GM18868 (cell line): ENCODE results near the gene OR1I1.
"Not testable (repeated sequence)": the region's sequence is repeated elsewhere in the genome, so short reads cannot be mapped to it uniquely, and the experiment has no call there.

Source experiments
- ATAC-seq: cut with Tn5 transposase; IDR thresholded peaks from one replicate; pipeline ENCODE4 v1.9.1; 2021; ENCODE audit warnings: mild to moderate bottlenecking, moderate library complexity; ENCODE audit not compliant: unreplicated experiment

The OR1I1 gene

DNA sequence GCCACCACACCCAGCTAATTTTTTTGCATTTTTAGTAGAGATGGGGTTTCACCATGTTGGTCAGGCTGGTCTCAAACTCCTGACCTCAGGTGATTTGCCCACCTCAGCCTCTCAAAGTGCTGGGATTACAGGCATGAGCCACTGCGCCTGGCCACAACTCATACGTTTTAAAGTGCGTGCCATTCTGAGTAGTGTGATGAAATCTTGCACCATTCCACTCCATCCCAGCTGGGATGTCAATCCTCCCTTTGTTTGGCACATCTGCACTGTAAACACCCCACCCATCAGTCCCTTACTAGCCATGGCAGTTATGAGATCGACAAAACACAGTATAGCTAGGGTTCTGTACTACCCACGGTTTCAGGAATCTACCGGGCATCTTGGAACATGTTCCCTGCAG lies 16.0 kb downstream of the OR1I1 start:
- ATAC-seq = not testable (repeated sequence)

DNA sequence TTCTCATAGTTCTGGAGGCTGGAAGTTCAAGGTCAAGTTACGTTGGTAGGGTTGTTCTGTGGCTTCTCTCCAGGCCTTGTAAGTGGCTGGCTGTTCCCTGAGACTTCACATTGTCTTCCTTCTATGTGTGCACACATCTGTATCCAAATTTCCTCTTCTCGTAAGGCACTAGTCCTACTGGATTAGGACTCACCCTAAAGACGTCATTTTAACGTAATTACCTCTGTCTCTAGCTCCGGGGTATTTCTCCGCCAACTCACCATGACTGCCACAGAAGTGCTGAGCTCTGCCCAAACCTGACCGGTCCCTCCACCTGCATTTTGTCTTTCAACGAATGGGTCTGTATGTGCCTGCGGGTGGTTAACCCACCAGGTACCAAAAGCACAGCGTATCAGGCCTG lies 16.4 kb downstream of the OR1I1 start:
- ATAC-seq = no peak

DNA sequence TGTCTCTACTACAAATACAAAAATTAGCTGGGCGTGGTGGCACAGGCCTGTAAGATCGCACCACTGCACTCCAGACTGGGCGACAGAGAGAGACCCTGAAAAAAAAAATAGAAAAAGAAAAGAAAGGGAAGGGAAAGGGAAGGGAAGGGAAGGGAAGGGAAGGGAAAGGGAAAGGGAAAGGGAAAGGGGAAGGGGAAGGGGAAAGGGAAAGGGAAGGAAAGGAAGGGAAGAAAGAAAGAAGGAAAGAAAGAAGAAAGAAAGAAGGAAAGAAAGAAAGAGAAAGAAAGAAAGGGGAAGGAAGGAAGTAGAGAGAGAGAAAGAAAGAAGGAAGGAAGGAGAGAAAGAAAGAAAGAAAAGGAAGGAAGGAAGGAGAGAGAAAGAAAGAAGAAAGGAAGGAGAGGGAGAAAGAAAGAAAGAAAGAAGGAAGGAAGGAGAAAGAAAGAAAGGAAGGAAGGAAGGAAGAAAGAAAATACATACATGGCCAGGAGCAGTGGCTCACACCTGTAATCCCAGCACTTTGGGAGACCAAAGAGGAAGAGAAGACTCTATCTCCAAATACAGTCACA lies 17.1 kb downstream of the OR1I1 start:
- ATAC-seq = no peak

DNA sequence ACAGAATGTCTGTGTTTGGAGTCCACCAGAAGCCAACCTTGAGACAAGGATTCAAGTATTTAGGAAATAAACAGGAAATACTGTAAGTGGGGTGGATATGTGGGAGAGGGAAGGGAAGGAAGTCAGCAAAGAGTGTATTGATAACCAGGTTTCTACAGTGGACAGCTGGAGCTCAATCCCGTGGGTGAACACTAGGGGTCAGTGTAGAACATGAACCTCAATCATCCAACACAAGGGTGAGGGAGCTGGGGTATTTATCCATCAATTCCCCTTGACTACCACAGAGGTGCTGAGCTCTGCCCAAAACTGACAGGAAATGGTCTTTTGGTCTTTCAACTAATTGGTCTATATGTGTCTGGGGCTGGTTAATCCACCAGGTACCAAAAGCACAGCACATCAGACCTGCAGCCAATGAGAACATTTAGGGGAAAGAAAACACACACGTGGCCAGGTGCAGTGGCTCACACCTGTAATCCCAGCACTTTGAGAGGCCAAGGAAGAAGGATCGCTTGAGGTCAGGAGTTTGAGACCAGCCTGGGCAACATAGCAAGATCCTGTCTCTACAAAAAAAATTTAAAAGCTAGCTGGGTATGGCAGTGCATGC lies 19.6 kb downstream of the OR1I1 start:
- ATAC-seq = no peak

DNA sequence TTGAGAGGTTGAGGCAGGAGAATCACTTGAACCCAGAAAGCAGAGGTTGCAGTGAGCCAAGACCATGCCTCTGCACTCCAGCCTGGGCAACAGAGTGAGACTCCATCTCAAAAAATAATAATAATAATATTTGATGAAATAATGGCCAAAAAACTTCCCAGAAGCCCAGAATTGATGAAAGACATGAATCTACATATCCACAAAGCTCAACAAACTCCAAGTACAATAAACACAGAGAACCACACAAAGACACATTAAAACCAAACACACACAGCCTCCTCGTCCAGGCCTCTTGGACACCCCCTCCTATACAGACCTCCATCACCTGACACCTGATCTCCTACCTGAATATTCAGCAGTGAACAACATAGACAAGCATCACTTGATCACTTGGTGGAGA lies 22.0 kb downstream of the OR1I1 start:
- ATAC-seq = no peak

DNA sequence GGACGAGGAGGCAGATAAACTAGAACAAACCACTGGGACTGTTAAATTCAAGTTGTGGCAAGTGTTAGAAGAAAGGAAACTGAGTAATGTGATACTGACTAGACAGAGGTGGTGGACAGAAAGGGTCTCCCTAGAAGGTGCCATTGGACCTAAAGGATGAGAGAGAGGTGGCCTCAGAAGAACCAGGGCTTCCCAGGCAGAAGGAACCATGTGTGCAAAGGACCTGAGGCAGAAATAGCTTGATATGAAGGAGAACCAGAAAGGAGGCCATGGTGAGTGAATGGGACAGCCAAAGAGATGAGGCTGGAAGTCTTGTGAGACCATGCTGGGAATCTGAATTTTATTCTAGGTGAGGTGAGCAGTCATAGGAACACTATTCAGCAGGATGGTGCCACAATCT lies 22.4 kb downstream of the OR1I1 start:
- ATAC-seq = no peak

DNA sequence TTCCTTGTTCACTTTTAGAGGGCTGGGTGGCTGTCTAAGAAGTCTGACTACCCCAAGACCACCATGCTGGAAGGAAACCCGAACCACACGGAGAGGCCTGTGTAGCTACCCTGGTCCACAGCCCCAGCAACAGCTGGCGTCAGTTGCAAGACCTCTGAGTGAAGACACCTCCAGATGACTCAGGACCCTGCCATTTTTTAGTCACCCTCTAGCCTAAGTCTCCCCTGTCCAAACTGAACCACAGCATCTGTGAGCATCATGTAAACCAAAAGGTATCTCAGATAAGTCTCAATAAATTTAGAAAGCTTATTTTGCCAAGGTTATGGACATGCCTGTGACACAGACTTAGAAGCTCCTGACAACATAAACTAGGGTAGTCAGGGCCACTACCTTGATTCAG lies 23.0 kb downstream of the OR1I1 start:
- ATAC-seq = no peak

DNA sequence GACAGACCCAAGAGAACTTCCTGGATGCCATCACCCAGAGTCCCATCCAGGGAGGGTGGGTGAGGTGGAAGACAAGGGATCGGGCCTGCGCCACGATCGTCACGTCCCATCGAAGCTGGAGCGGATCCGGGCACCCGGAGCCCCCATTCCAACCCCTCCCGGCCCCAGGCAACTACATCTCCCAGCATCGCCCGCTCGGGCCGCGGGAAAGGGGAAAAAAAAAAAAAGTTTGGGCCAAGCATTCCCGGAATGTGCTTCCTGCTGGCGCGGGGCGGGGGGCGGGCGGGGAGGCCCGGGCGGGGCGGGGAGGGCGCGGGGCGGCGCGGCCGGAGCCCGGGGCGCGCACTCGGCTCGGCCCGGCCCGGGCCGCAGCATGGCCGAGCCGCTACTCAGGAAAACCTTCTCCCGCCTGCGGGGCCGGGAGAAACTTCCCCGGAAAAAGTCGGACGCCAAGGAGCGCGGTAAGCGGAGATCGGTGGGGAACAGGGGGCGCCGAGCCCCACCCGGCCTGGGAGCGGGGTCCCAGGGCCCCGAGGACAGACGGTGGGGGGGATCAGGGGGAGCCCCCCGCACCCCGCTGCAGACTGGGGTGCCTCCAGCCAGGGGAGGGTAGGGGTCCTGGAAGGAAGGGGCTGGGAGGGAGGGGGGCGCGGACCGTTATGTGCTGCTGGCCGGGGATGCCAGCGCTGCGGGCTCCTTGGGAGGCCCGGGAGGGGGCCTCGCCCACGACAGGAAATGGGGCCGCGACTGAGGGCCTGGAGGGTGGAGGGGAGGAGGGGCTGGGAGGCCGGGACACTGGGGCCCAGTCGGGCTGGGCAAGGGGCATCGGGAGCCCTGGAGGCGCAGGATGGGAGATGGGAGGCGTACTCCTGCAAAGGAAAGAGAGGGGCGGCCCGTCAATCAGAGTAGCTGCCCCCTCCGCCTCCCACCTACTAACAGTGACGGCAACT lies 25.3 kb downstream of the OR1I1 start, which contains the start of gene SYDE1:
Gene SYDE1, plus strand, starts transcription at position 341 of the 950 bp plus-strand sequence. Its CDS starts 33 bp downstream, at position 374.
- no peak for ATAC-seq

DNA sequence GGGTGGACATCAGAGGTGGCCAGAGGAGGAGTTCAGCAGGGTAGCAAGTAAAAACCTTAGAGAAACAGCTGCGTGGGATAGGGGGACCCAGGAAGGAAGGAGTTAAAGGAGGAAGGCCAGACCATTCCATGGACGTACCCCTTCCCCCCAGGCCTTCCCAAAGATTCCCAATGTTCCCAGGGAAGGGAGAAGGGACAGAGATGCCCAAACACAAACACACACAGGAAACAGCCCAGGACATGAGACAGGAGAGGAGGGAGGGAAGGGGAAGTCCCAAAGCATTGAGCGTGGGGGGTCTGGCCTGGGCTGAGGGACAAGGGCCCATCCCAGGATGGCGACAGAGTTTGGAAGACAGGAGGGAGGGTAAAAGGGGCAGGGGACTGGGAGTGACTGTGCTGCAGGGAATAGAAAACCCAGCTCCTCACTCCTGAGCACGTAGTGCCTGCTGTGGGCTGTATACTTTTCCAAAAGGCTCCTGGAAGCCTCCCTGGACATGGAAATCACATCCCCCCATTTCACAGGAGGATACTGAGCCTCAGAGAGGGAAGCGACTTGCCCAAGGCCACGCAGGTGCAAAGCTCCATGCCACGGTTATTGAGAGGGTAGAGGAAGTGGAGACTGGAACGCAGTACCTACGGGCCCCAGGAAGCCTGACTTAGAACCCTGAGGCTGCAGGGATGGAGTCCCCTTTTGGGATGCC lies 26.3 kb downstream of the OR1I1 start:
- ATAC-seq = no peak

DNA sequence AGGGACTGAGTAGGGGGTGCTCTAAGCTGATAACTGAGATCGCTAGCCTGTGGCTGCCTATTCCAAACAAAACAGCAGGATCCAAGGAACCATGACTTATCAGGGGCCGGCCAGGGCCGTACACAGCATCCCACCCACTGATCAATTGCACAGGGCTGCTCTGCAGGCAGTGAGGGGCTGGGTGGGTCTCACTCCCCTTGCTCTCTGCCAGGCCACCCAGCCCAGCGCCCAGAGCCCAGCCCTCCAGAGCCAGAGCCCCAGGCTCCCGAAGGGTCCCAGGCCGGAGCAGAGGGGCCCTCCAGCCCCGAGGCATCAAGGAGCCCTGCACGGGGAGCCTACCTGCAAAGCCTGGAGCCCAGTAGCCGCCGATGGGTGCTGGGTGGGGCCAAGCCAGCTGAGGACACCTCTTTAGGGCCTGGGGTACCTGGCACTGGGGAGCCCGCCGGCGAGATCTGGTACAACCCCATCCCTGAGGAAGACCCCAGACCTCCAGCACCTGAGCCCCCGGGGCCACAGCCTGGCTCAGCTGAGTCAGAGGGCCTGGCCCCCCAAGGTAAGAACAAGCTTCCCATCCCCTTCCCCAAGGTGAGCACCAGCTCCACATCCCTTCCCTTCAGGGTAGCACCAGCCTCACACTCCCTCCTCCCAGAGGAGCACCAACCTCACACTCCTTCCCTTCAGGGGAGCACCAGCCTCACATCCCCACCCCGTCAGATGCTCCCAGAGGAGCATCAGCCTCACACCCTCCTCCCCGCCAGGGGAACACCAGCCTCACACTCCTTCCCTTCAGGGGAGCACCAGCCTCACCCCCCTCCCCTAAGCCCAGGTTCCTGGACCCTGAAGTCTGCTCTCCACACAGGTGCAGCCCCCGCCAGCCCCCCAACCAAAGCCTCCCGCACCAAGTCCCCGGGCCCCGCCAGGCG lies 27.1 kb downstream of the OR1I1 start:
- no peak for ATAC-seq

DNA sequence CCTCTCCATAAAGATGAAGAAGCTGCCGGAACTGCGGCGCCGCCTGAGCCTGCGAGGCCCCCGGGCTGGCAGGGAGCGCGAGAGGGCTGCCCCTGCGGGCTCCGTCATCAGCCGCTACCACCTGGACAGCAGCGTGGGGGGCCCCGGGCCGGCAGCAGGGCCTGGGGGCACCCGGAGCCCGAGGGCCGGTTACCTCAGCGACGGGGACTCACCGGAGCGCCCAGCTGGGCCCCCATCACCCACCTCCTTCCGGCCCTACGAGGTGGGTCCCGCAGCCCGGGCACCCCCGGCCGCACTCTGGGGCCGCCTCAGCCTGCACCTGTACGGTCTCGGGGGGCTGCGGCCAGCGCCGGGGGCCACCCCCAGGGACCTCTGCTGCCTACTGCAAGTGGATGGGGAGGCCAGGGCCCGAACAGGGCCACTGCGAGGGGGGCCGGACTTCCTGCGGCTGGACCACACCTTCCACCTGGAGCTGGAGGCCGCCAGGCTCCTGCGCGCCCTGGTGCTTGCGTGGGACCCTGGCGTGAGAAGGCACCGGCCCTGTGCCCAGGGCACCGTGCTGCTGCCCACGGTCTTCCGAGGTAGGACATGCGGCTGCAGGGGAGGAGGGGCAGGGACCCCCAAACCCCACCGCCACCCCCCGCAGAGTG lies 27.9 kb downstream of the OR1I1 start:
- no peak for ATAC-seq

DNA sequence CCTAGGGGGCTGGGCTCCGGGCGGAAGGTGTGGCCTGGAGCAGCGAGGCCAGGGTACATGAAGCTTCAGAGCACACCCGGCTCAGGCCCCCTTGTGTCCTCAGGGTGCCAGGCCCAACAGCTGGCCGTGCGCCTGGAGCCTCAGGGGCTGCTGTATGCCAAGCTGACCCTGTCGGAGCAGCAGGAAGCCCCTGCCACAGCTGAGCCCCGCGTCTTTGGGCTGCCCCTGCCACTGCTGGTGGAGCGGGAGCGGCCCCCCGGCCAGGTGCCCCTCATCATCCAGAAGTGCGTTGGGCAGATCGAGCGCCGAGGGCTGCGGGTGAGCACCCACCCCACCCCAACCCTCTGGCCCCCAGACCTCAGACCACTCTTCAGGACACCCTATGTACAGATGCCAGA lies 28.4 kb downstream of the OR1I1 start:
- no peak for ATAC-seq

DNA sequence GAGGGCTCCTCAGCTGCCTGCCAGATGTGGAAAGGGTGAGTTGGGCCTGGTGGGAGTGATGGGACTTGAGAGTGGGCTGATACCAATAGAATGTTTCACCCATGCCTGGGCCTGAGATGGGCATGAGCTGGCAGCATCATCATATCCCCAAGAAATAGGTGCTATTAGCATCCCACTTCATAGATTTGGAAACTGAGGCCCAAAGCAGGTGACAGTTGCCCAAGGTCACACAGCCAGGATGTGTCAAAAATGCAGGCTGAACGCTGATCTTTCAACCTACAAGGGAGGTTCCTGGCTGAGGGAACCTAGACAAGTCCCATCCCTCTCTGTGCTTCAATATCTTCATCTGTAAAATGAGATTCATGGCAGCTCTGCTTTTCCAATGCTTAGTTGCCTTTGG lies 29.7 kb downstream of the OR1I1 start:
- ATAC-seq = no peak

DNA sequence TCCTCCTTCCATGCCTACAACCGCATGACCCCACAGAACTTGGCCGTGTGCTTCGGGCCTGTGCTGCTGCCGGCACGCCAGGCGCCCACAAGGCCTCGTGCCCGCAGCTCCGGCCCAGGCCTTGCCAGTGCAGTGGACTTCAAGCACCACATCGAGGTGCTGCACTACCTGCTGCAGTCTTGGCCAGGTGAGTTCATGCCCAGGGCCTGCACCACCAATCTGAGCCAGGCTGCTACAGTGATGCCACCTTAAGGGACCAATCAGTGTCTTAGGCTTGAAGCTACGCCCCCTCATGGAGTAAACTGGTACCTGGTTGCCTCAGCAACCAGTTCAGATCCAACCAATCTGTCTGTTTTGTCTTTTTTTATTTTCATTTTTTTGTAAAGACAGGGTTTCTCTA lies 30.4 kb downstream of the OR1I1 start:
- no peak for ATAC-seq

DNA sequence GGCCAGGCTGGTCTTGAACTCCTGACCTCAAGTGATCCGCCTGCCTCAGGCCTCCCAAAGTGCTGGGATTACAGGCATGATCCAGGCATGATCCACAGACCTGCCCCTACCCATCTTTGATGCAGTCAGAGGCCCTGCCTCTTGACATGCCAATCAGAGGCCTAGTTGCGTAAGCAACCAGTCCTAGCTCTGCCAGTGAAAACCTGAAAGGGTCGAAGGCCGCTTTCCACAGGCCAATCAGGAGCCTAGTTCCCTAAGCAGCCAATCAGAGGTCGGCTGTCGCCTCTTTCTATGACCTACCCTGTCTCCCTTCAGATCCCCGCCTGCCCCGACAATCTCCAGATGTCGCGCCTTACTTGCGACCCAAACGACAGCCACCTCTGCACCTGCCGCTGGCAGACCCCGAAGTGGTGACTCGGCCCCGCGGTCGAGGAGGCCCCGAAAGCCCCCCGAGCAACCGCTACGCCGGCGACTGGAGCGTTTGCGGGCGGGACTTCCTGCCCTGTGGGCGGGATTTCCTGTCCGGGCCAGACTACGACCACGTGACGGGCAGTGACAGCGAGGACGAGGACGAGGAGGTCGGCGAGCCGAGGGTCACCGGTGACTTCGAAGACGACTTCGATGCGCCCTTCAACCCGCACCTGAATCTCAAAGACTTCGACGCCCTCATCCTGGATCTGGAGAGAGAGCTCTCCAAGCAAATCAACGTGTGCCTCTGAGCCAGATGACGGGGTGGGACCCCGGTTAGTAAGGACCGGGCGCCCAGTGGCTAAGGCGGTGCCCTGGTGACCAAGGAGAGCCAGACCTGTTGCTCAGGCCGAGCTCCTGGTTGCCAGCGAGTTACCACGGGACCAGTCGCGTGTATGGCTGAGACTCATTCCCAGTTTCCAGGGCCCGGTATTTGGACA lies 31.5 kb downstream of the OR1I1 start:
- ATAC-seq = no peak

DNA sequence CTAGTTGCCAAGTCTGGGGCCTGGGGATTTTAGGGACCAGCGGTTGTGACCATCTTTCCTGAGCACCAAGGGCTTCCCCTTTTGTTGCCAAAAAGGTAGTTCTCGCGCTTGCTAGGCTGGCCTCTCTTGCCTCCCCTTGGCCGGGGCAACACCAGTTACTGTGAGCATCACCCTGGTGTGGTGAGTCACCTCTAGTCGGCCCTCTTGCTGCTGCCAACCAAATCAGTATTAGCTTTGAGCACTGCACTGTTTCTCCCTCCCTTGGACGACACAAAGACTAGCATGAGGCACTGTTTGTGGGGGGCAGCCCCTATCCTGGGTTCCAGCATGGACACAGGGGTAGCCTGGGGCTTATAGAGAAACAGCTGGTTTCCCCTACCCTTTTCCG lies 32.1 kb downstream of the OR1I1 start:
- ATAC-seq = no peak

DNA sequence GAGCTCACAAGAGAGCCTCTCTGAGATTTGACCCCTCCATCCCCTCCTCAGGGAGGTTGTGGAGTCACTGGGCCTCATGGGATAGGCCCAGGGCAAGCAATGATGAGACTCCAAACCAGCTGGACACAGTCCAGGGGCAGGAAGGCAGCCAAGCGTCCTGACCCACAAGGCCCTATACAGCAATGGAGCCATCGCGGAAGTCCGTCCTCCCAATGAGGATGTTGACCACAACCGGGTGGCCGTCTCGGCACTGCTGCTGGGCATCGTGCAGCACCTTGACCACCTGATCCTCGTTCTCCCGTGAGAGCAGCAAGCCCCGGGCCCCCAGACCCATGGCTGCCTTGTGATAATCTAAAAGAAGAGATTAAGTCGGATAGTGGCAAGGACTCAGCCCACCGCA lies 33.1 kb downstream of the OR1I1 start:
- no peak for ATAC-seq

DNA sequence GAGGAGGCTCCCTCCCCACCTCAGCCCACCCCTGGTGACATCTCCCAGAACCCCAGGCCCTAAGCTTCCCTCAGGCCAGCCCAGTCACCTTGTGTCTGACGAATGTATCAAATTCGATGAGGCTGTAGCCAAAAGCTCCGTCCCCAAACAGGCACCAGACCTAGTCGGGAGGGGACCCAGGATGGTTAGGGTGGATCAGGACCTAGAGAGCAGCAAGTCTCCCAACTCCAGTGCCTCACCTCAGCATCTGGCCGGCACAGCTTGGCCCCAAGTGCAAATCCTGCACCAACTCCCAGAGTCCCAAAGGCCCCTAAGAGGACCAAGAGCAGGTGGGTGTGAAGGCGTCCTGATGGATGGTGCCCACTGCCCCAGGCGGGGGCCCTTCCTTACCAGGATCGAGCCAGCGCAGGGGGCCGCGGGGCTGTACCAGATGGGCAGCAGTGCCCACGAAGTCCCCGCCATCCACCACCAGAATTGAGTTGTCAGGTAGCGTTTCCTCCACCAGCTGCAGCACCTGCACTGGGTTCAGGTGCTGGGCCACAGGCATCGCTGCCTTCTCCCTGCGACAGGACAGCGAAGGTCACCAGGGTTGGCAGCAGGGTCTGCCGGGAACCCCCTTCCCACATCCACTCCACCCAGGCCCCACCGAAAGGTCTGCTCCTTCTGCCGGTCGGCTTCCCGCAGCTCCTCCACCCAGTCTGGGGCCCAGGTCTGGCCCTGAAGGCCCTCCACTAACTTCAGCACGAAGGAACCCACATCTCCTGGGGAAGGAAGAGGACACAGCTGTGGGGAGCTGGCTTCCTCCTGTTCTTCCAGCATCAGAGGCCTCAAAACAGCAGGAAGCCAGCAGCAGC lies 34.0 kb downstream of the OR1I1 start:
- no peak for ATAC-seq
